GM19023 (cell line): Measurements from ENCODE around the gene GRIFIN.

Source experiments
- ATAC-seq: cut with Tn5 transposase; IDR thresholded peaks from one replicate; pipeline ENCODE4 v1.9.1; 2021; ENCODE audit warnings: mild to moderate bottlenecking, moderate library complexity; ENCODE audit not compliant: unreplicated experiment

The GRIFIN gene

GRCh38 chr7:2476298-2476697 is at the start of gene GRIFIN:
Gene GRIFIN, minus strand, starts transcription at chr7:2476398. Its CDS starts 15 bp downstream, at chr7:2476383.
- no peak for ATAC-seq

GRCh38 chr7:2524808-2525657 is 48.8 kb upstream of the GRIFIN start:
- no peak for ATAC-seq

DNA sequence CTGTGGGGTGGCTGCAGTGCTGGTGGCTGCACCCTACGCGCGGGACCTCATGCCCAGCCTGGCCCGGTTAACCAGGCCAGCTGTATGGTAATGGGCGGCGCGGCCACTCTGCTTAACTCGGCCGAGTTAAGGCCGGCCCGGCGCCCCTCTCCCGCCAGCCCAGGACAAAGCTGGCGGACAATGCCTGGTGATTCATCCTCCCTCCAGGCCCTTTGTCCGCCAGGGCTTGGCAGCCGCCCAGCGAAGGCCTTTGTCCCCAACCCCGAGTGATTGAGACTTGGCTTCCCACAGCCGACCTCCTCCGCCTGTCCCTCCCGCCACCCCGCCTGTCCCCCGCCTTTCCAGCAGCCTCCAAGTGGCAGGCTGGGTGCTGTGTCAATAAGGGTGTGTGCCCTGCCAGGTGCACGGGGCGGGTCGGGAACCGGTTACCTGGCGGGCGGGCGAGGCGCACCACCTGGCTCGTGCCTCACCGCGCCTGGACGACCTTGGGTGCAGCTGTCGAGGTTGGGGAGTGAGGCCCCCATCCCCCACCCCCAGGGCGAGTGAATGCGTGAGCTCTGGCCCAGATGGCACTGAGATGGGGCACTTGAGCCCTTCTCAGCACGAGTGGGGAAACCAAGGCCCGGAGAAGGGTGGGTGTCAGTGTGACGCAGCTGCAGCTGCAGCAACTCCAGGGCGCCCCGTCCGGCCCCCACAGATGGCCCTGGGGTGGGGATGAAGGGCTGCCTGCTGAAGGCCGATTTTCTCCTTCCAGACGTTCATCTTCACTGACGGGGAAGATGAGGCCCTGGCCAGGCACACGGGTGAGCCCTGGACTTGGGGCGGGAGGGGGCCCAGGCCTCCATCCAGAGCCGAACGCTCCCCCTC is 48.0 kb upstream of the GRIFIN start:
- no peak for ATAC-seq

DNA sequence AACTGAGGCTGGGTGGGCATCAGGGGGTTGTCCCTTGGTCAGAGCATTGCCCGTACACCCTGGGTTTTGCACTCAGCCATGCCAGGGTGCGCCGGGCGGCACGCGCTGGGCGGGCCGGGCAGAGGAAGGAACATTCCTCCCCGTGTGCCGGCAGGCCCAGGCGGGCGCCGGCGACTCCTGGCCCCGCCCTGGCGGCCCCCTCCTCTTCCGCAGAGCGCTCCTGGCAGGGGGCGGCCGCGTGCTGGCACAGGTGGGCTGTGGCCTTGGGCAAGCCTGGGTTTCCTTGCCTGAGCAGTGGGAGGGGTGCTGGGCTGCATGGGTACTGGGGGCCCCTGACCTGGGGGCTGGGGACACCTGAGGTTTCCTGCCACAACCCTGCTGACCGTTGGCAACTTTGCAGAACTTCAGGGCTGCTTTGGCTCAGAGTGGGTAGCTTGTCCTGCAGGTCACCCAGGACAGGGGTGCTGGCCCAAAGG is 47.3 kb upstream of the GRIFIN start:
- no peak for ATAC-seq

- ATAC-seq = no peak
Measured at GRCh38 chr7:2522780-2523433, 46.7 kb upstream of the GRIFIN start.

- no peak for ATAC-seq
Measured at GRCh38 chr7:2521952-2522591, 45.9 kb upstream of the GRIFIN start.

DNA sequence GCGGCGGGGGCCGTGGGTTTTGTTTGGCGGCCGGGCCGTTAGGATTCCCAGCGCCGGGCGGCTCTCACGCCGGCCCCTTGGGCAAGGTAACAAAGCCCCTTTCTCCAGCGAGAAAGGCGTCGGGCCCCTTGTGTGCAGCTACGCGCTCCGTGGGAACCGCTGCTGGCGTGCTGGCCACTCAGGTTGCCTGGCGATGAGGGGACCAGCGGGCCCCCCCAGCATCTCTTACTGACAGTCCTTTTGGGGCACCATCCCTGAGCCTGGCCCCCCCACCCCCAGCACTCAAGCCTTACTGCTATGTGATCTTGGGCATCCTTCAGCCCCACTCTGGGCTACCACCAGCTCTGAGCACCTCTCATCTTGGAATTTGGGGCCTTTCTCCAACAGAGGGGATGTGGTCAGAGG is 45.1 kb upstream of the GRIFIN start:
- ATAC-seq = no peak

DNA sequence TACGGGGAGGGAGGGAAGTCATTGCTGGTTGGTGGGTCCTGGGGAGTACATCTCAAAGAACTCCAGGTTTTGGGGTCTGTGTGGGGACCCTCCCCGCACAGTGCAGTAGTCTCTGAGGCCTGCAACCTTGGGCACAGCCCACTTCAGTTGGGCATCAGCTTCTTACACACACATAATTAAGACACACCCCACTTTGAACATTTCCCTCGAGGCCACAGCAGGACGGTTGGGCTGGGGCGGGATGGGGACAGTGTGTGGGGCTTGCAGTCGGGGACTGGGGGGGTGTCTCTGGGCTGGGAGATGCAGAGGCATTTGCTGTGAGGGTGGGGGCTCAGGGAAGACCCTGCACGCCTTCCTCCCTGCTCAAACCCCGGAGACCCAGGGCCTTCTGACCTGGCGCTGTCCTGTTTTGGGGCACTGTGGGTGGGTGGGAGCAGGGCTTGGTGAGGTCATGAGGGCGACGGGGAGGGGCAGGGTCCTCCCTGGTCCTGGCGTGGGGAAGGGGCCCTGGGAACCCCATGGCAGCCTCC is 44.6 kb upstream of the GRIFIN start:
- ATAC-seq = no peak

DNA sequence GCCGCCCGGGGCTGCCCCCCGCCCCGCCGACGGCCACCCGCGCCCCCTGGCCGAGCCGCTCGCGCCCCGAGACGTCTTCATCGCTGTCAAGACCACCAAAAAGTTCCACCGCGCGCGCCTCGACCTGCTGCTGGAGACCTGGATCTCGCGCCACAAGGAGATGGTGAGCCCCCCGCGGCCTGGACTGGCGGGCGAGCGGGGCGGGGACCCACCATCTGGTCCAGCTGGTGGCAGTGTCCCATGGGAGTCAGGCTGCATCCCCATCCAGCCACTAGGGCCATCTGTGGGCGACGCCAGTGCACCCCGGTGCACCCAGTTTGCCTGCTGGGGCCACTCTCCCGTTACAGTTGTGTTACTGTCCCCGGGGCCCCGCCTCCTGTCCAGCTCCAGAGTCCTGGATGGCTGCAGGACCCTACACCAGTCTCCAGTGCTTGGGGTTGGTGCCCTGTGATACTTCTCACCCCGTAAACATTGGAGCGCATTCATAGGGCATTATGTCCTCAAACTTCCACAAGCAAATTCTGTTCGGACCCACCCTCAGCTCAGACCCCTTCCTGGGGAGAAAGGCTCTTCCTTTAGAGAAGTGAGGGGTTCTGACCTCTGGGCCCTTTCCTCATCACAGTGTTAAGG is 44.0 kb upstream of the GRIFIN start:
- ATAC-seq = no peak

DNA sequence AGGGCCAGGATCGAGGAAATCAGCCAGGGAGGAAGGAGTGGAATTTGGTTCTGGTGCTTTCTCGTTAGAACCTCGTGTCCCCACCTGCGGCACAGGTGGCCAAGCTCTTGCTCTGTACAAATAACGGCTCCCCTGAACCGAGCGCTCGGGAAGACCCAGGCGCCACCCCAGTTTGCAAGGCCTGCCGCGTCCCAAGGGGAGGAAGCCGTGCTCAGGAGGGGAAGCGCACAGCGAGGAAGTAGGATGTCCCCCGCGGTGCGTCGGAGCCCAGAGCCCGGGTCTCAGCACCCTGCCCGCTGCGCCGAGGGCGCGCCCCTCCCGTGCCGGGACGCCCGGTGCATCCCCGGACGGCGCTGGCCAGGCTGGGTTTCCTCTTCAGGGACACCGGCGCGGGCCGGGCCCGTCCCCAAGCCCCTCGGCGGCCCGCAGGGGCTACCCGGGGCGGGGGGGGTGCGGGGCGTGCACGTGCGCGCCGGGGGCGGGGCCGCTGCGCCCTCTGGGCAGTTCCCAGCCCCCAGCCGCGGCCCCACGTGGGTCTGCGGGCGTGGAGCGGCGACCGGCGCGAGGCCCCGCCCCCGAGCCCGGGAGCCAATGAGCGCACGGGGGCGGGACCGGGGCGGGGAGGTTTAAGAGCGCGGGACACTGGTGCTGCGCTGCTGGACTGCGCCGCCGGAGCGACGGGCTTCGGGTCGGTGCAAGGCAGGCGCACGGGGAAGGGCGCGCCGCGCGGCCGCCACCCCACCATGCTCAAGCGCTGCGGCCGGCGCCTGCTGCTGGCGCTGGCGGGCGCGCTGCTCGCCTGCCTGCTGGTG is 43.1 kb upstream of the GRIFIN start, which contains the start of gene LFNG:
TSS of gene LFNG (plus strand) at position 656 of the 812 bp plus-strand sequence. CDS start at position 744, 88 bp downstream.
- peak; percentile 85 for ATAC-seq

- no peak for ATAC-seq
Measured at GRCh38 chr7:2518737-2519118, 42.5 kb upstream of the GRIFIN start.

DNA sequence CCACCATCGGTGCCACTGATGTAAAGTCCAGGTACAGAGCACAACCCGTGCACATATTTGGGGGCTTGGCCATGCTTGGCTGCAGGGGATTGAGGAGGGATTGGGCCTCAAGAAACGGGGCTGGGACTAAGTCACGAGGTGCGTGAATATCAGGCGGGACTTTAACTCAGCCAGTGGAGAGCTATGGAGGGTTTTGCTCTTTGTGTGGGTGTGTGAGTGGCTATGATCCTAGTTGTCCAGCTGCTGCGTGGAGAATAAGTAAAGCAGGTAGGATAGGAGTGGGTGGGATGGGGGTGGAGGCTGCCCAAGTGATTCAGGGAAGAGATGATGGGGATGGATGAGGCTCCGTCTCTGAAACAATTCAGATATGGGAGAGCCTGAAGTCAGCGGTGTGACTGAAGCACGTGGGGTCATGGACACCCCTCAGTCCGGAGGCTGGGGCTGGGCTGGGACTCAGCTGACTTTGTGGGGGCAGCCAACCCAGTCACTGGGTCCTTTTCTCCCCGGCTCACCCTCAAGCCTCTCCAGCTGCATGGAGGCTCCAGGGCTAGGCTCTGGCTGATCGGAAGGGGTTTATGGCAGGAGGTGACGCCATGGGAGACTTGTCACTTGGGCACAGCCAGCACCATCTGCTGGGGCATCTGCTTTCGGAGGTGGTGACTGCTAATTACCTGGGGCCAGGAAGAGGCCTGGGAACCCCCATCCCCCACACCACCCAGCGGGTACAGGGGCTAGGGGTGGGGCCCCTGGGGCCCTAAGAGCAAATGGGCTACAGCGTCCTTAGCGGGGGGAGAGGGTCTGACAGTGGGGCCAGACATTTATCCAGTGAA is 41.7 kb upstream of the GRIFIN start:
- ATAC-seq = no peak

- no peak for ATAC-seq
Measured at GRCh38 chr7:2517026-2517425, 40.8 kb upstream of the GRIFIN start.

DNA sequence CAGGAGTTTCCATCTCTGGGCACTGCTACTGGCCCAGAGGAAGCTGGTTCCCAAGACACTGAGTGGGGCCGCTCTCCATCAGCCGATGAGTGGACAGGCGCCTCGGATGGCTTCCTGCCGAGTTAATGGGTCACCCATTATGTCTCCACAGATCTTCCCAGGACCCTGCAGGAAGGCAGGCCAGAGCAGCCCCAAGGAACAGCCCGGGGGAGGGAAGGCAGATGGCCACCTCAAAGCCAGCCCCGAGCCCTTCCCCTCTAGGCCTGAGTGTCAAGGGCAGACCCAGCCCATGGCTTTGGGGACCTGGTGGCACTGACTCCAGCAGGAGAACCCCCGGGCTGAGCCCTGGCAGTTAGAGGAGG is 40.0 kb upstream of the GRIFIN start:
- no peak for ATAC-seq

DNA sequence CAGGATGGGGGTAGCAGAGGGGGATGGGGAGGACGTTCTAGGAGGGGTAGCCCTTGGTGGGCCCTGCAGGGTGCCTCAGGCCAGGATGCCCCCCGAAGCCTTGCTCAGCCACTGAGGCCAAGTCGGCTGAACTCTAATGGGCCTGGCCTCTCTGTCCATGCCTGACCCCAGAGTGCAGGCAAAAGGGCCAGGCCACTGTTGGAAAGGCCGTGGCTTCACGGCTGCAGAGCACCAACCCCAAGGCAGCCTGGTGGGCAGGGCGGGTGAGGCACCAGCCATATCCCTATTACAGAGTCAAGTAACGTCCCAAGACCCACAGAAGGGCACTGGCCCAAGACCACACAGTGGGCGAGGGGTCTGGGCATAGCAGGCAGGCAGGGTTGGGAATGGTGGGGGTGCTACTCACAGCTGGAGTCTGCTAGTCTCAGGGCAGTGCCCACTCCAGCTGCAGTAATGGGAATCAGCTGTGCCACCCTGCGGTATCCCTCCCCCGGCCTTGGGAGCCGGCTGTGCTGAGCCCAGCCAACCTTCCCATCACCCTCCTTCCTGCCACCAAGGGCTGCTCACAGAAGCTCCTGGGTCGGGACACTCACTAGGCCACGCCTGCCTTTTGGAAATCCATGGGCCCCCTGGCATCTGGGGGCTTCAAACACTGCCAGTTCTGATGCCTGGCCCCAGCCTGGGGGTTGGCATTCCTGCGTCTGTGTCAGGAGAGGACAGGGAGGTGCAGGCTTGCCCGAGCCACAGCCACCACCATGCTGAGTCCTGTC is 39.4 kb upstream of the GRIFIN start:
- ATAC-seq = no peak

- ATAC-seq = no peak
Measured at GRCh38 chr7:2514473-2515423, 38.5 kb upstream of the GRIFIN start.
